HepG2 (cell line): ENCODE measurements around the gene DVL3. TPM values are rescaled to one million over a fixed set of nuclear protein-coding genes. Genes with fewer than 3 reads are reported as not detected.

ENCODE experiments used
- ATAC-seq: fragments of 200-7000 bp; cut with Tn5 transposase; 3 replicates; pipeline ENCODE4 v1.9.1; 2020; ENCODE audit warnings: mild to moderate bottlenecking, moderate library complexity
- BruUV-seq: library from RNA; stranded (reverse); fragments of 400-500 nt; replicated peaks from 2 replicates; lab custom pipeline; 2021; lab: Mats Ljungman, UMichigan
- CTCF ChIA-PET: fragments of 300-600 bp; formaldehyde crosslinking; extraction: SDS; loops from one replicate; lab custom pipeline; 2021; ENCODE audit warnings: low total read pairs, inconsistent platforms, low intra/inter-chr PET ratio; lab: Yijun Ruan, JAX
- POLR2A ChIA-PET: fragments of 350-600 bp; sonication (Branson Sonifier 250); formaldehyde crosslinking; loops from one replicate; lab custom pipeline; 2020; ENCODE audit warnings: antibody characterized with exemption, inconsistent platforms; lab: Yijun Ruan, JAX
- DNase-seq: peaks from one replicate; pipeline ENCODE4 v3.0.0-alpha.2; 2015; ENCODE audit warnings: low spot score
- FAIRE-seq: peaks from 3 replicates; lab custom pipeline; 2011; peaks lifted over from hg19 to GRCh38; lab: Jason Lieb, UNC
- H2AFZ ChIP-seq: one replicate; pipeline ENCODE4 v1.6.1; 2011; ENCODE audit warnings: low read length, inconsistent platforms
- H3K27ac ChIP-seq: fragments of 300-600 bp; 3 replicates; pipeline ENCODE4 v1.8.0; 2011; ENCODE audit warnings: mixed run types, mild to moderate bottlenecking, mixed read lengths, low read length, inconsistent platforms; ENCODE audit not compliant: insufficient read depth; ENCODE audit errors: extremely low read length
- H3K27me3 ChIP-seq, 2 experiments: fragments of 200-600 bp in 1 of 2; 2 replicates in 1 of 2; 3 replicates in 1 of 2; pipeline versions ENCODE4 v1.6.0 to v1.8.0; 2011; ENCODE audit warnings: low read length in 2 of 2, mild to moderate bottlenecking in 2 of 2, moderate library complexity in 2 of 2, inconsistent platforms in 1 of 2; ENCODE audit not compliant: insufficient read depth in 2 of 2, control insufficient read depth in 1 of 2
- H3K36me3 ChIP-seq, 2 experiments: fragments of 200-600 bp in 1 of 2; replicated peaks in 1 of 2; 2 replicates in 1 of 2; 3 replicates in 1 of 2; pipeline versions ENCODE4 v1.5.1 to v1.8.0; 2011; ENCODE audit warnings: low read length in 2 of 2, inconsistent platforms in 1 of 2; ENCODE audit not compliant: insufficient read depth in 2 of 2, control insufficient read depth in 1 of 2
- H3K4me1 ChIP-seq: 2 replicates; pipeline ENCODE4 v1.5.1; 2012; ENCODE audit warnings: low read length, inconsistent platforms; ENCODE audit not compliant: insufficient read depth
- H3K4me2 ChIP-seq: 2 replicates; pipeline ENCODE4 v1.6.0; 2011; ENCODE audit warnings: low read depth, low read length, inconsistent platforms
- H3K4me3 ChIP-seq, 3 experiments: fragments of 200-600 bp in 1 of 3; sonication (generic), shearing (Covaris generic) in 1 of 3; replicated peaks in 1 of 3; 2 replicates each; pipeline ENCODE4 v1.5.1; 2011 to 2016; ENCODE audit warnings: low read length in 3 of 3, inconsistent platforms in 2 of 3, low read depth in 2 of 3, mild to moderate bottlenecking in 2 of 3, control low read depth in 1 of 3, mixed read lengths in 1 of 3; ENCODE audit not compliant: insufficient read depth in 1 of 3
- H3K79me2 ChIP-seq: one replicate; pipeline ENCODE4 v1.6.1; 2011; ENCODE audit warnings: low read length, inconsistent platforms; ENCODE audit not compliant: insufficient read depth
- H3K9ac ChIP-seq: 2 replicates; pipeline ENCODE4 v1.6.0; 2011; ENCODE audit warnings: mild to moderate bottlenecking, low read depth, low read length, inconsistent platforms; ENCODE audit not compliant: insufficient read depth
- H3K9me3 ChIP-seq: 2 replicates; pipeline ENCODE4 v1.5.1; 2012; ENCODE audit warnings: mild to moderate bottlenecking, low read length
- H4K20me1 ChIP-seq: 2 replicates; pipeline ENCODE4 v1.6.0; 2011; ENCODE audit warnings: inconsistent platforms, mild to moderate bottlenecking, low read length, moderate library complexity; ENCODE audit not compliant: insufficient read depth
- AGO2 ChIP-seq: fragments of 200-400 bp; formaldehyde crosslinking; optimal IDR thresholded peaks from 2 replicates; pipeline ENCODE3; 2017; ENCODE audit warnings: mild to moderate bottlenecking, low read depth, low read length, moderate library complexity
- FOSL1 ChIP-seq: sonication (generic); formaldehyde crosslinking; IDR thresholded peaks from 2 replicates; pipeline ENCODE4 v1.9.0; 2021; ENCODE audit warnings: missing genetic modification reagents, borderline replicate concordance
- GABPA ChIP-seq, 2 experiments: IDR thresholded peaks; 2 replicates each; pipeline ENCODE4 v1.6.1; 2011 to 2016; ENCODE audit warnings: low read depth in 2 of 2, low read length in 1 of 2, missing biosample characterization in 1 of 2, missing genetic modification characterization in 1 of 2
- KLF12 ChIP-seq: sonication (generic); formaldehyde crosslinking; IDR thresholded peaks from 2 replicates; pipeline ENCODE4 v1.4.0; 2020; ENCODE audit warnings: missing genetic modification reagents, borderline replicate concordance
- NCOA2 ChIP-seq: sonication (generic); formaldehyde crosslinking; IDR thresholded peaks from 2 replicates; pipeline ENCODE4 v1.8.0; 2022; ENCODE audit warnings: inconsistent platforms
- POLR2G ChIP-seq: fragments of 200-400 bp; formaldehyde crosslinking; IDR thresholded peaks from 2 replicates; pipeline ENCODE4 v1.6.1; 2018; ENCODE audit warnings: mild to moderate bottlenecking, low read depth, low read length, moderate library complexity
- RBFOX2 ChIP-seq: fragments of 200-400 bp; formaldehyde crosslinking; IDR thresholded peaks from 2 replicates; pipeline ENCODE4 v1.6.1; 2017; ENCODE audit warnings: low read depth, mild to moderate bottlenecking, low read length
- WGBS: methylation state at CpG from one replicate; pipeline ENCODE4 v1.1.6; 2017; ENCODE audit warnings: low lambda C conversion rate; 5-methylcytosine and 5-hydroxymethylcytosine counted together
- in situ Hi-C: cut with HindIII; loops from 2 replicates; pipeline ENCODE4 v1.10.0; 2017; ENCODE audit warnings: low pct_unique_long_range_greater_than_20kb; ENCODE audit not compliant: extremely low pct_ligation_motif_present
- intact Hi-C: fragments of 100-400 bp; cut with micrococcal nuclease; formaldehyde crosslinking; loops from one replicate; pipeline ENCODE4 v1.10.0; 2022; ENCODE audit not compliant: unreplicated experiment
- polyA plus RNA-seq, 8 experiments: library from polyadenylated mRNA; depleted of rRNA in 3 of 8; stranded (reverse) in 7 of 8; unstranded in 1 of 8; fragments of >200 nt; fragmentation: Illumina TruSeq in 4 of 8; extraction: Trizol in 4 of 8; gene quantifications; 2 replicates each; pipeline versions ENCODE4 v1.2.1 to v1.2.3, GENCODE V29; 2011 to 2016; ENCODE audit warnings: low read depth in 4 of 8, missing spikeins in 1 of 8, mixed read lengths in 1 of 8; ENCODE audit not compliant: insufficient read depth in 1 of 8
- total RNA-seq, 5 experiments: library from RNA; depleted of rRNA; stranded (reverse); fragments of >200 nt; fragmentation: Illumina TruSeq; extraction: Trizol; gene quantifications; 2 replicates each; pipeline ENCODE4 v1.2.3, GENCODE V29; 2016; ENCODE audit warnings: low read depth in 1 of 5

Gene DVL3
- total and polyA plus RNA-seq, 2 of the 13 experiments (the other 11 are each of a cell fraction or from before 2014, with no cell fraction given) = 29.0 to 36.1 TPM

DNA sequence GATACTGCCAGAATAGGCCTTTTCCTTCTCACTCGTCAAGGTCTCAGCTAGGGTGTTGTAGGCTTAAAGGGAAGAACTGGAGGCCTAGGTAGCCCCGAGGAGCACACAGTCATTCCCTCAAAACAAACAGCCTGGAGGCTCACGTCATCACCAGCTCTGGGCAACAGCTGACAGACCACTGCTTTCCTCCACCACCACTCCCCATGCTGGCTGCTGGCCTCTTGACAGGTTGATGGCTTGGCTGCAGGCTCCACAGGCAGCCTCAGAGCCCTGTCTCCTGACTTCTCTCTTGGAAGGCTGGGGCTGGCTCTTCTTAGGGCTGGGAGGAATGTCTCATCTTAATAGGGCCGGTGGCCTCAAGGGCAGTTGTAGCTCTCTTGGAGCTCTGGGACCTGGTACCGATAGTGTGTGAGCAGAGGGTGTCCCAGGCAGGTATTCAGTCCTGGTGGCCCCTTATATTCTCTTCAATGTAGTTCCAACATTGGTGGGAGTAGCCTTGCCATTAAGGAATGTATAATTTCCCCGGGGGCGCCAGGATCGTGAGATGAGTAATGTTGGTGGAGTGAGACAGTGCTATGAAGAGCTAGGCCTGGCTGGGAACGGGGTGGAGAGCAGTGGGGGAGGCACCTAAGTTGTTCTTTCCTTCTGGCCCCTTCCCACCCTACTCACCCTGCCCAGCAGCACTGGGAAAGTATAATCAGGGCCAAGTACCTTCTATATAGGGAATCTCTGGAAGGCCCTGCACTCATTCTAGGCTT lies 13.4 kb downstream of the DVL3 start:
- H3K79me2 ChIP-seq = no peaks in the 10 kb centered on the region
- no peak for ATAC-seq
- no peak overlapping the region for H3K4me2 ChIP-seq
- POLR2A ChIA-PET = interaction anchor here (1.9 to 2.2 kb wide), 2 partner anchors 8 to 12 kb away, joined by 4 to 7 read pairs; no protein-coding TSS in a partner anchor
- no peak overlapping the region for H3K9ac ChIP-seq
- no peak overlapping the region for H2AFZ ChIP-seq
- in situ Hi-C loops = no loop called here
- no peaks in the 10 kb centered on the region for H3K9me3 ChIP-seq
- H3K36me3 ChIP-seq = peaks cover 37 to 79% of the 10 kb centered on the region in 2 experiments; a peak in 4 of 5 replicates
- CTCF ChIA-PET = no interaction called here
- BruUV-seq = no TSS peak
- TF ChIP-seq KLF12 = no peak
- TF ChIP-seq FOSL1 (CRISPR knock-in tag) = no peak
- 0 out of 2 replicates have a peak, but pooled peaks have one; percentile 10 for TF ChIP-seq POLR2G
- no peak overlapping the region for H3K27ac ChIP-seq
- DNase-seq = no peak
- H4K20me1 ChIP-seq = 0 out of 2 replicates have a peak, but pooled peaks cover 4% of the 10 kb centered on the region
- FAIRE-seq = no peak
- no peak overlapping the region for H3K4me3 ChIP-seq
- no peaks in the 10 kb centered on the region for H3K27me3 ChIP-seq
- 88% methylated on average over 9 of the region's 9 CpGs for WGBS
- no peaks in the 10 kb centered on the region; the same call in 1 of the 2 replicates for H3K4me1 ChIP-seq
- intact Hi-C loops = no loop called here

DNA sequence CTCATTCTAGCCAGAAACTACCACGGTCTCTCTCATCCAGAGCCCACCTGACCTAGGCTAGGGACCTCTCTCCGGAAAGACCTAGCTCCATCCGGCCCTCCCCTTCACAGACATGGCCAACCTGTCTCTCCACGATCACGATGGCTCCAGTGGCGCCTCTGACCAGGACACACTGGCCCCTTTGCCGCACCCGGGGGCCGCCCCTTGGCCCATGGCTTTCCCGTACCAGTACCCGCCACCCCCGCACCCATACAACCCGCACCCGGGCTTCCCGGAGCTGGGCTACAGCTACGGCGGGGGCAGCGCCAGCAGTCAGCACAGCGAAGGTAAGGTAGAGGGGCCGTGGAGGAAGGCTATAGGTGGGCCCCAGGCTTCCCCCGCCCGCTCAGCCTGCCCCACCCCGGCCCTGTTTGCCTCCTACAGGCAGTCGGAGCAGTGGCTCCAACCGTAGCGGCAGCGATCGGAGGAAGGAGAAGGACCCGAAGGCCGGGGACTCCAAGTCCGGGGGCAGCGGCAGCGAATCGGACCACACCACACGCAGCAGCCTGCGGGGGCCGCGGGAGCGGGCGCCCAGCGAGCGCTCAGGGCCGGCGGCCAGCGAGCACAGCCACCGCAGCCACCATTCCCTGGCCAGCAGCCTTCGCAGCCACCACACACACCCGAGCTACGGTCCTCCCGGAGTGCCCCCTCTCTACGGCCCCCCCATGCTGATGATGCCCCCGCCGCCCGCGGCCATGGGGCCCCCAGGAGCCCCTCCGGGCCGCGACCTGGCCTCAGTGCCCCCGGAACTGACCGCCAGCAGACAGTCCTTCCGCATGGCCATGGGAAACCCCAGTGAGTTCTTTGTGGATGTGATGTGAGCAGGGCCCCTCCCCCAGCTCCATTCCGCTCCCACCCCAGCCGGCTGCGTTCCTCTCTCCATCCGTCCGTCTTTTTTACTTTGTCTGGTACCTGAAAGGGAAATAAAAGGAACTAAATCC lies 15.0 kb downstream of the DVL3 start:
- Histone ChIP-seq H3K4me1 (peaks cover 7% of the 10 kb centered on the region), H3K9ac (no peak overlapping the region), H4K20me1 (no peaks in the 10 kb centered on the region), H3K27ac (no peak overlapping the region), H2AFZ (no peak overlapping the region), H3K79me2 (peaks cover 8% of the 10 kb centered on the region), H3K4me3 (no peak overlapping the region), H3K27me3 (no peaks in the 10 kb centered on the region; a peak in 1 of 5 replicates), H3K4me2 (no peak overlapping the region), H3K9me3 (no peaks in the 10 kb centered on the region), H3K36me3 (peaks cover 25 to 63% of the 10 kb centered on the region in 2 experiments; a peak in 4 of 5 replicates)
- in situ Hi-C loops = no loop called here
- FAIRE-seq = no peak
- DNase-seq = no peak
- intact Hi-C loops = no loop called here
- WGBS = 99% methylated on average over 27 of the region's 66 CpGs
- TF ChIP-seq GABPA (IDR thresholded peaks at IDR 0.05; ENCODE audit: low read depth, low read length) (no peak), GABPA (CRISPR knock-in tag; IDR thresholded peaks at IDR 0.05; ENCODE audit: low read depth) (no peak), RBFOX2 (peak; percentile 63), NCOA2 (no peak), AGO2 (peak; percentile 68)
- no TSS peak for BruUV-seq
- ATAC-seq = no peak
- ChIA-PET POLR2A (interaction anchor here (1.9 to 2.2 kb wide), 2 partner anchors 10 to 13 kb away, joined by 4 to 7 read pairs; no protein-coding TSS in a partner anchor), CTCF (no interaction called here)
